Peyer's patch (tissue), 4 donors: ENCODE data around the gene IFT25. TPM values are rescaled to one million over a fixed set of nuclear protein-coding genes. Genes with fewer than 3 reads are reported as not detected.

Experiments used
- DNase-seq, 3 donors: peaks; one replicate each; pipeline ENCODE4 v3.0.0-alpha.2; 2017 to 2019
- H3K27ac ChIP-seq, 4 donors: fragments of 200-600 bp; sonication (generic); one replicate each; pipeline ENCODE4 v1.5.1; 2016 to 2019
- H3K27me3 ChIP-seq, 2 donors: fragments of 200-600 bp; sonication (generic); one replicate each; pipeline ENCODE4 v1.5.1; 2019
- H3K36me3 ChIP-seq, 3 donors: fragments of 200-600 bp; sonication (generic); one replicate each; pipeline ENCODE4 v1.5.1; 2016 to 2019
- H3K4me1 ChIP-seq, 4 donors: fragments of 200-600 bp; sonication (generic); one replicate each; pipeline ENCODE4 v1.5.1; 2016 to 2019
- H3K4me3 ChIP-seq, 4 donors: fragments of 200-600 bp; sonication (generic); 1 replicate in 3 of 4; 2 replicates in 1 of 4; pipeline ENCODE4 v1.5.1; 2016 to 2019; ENCODE audit warnings: mild to moderate bottlenecking in 1 of 4
- H3K9me3 ChIP-seq, 4 donors: fragments of 200-600 bp; sonication (generic); one replicate each; pipeline ENCODE4 v1.5.1; 2016 to 2019; ENCODE audit warnings: mild to moderate bottlenecking in 1 of 4
- CTCF ChIP-seq, 6 experiments: fragments of 450-650 bp in 4 of 6; fragments of 200-600 bp in 2 of 6; sonication (generic) in 1 of 6; IDR thresholded peaks; one replicate each; pipeline ENCODE4 v1.5.1; 2017 to 2019; ENCODE audit warnings: antibody characterized with exemption in 6 of 6, mild to moderate bottlenecking in 3 of 6, moderate library complexity in 1 of 6
- POLR2A ChIP-seq, 2 donors: fragments of 450-650 bp; IDR thresholded peaks; one replicate each; pipeline ENCODE4 v1.5.1; 2017; ENCODE audit warnings: antibody characterized with exemption in 2 of 2, mild to moderate bottlenecking in 2 of 2, moderate library complexity in 2 of 2
- total RNA-seq, 4 donors: library from RNA; depleted of rRNA; stranded (reverse); fragments of >200 nt; gene quantifications; one replicate each; pipeline ENCODE4 v1.1.0, GENCODE V29; 2016

The IFT25 gene
- total RNA-seq, 4 donors from 2014 or later, result 13.8 to 42.9 (median 27.1) TPM

GRCh38 chr1:53945183-53945432, 391 bp downstream of the IFT25 start:
- DNase-seq, result no peak
- Histone ChIP-seq H3K4me1 (peaks cover 4 to 22% (median 5%) of the 10 kb centered on the region in 4 donors), H3K27me3 (no peaks in the 10 kb centered on the region), H3K36me3 (no peaks in the 10 kb centered on the region), H3K9me3 (no peaks in the 10 kb centered on the region), H3K27ac (peak overlapping the region; percentile 78 to 97 (median 88)), H3K4me3 (peak overlapping the region; percentile 76 to 94 (median 82))
- TF ChIP-seq POLR2A (IDR thresholded peaks at IDR 0.05) (no peak), CTCF (IDR thresholded peaks at IDR 0.05) (no peak)

- Histone ChIP-seq H3K27ac (peak overlapping the region; percentile 78 to 97 (median 88)), H3K36me3 (no peaks in the 10 kb centered on the region), H3K4me1 (peaks cover 4 to 22% (median 5%) of the 10 kb centered on the region in 4 donors), H3K9me3 (no peaks in the 10 kb centered on the region), H3K4me3 (peak overlapping the region; percentile 76 to 94 (median 82)), H3K27me3 (no peaks in the 10 kb centered on the region)
- TF ChIP-seq POLR2A (IDR thresholded peaks at IDR 0.05), result no peak
- no peak for TF ChIP-seq CTCF (IDR thresholded peaks at IDR 0.05)
- no peak for DNase-seq
Observed at GRCh38 chr1:53944469-53945182, 873 bp downstream of the IFT25 start.

GRCh38 chr1:53943490-53944043, 1.9 kb downstream of the IFT25 start:
- no peak for DNase-seq
- H3K36me3 ChIP-seq, result no peaks in the 10 kb centered on the region
- no peaks in the 10 kb centered on the region for H3K9me3 ChIP-seq
- TF ChIP-seq CTCF (IDR thresholded peaks at IDR 0.05) (no peak), POLR2A (IDR thresholded peaks at IDR 0.05) (no peak)
- peaks cover 4 to 22% (median 5%) of the 10 kb centered on the region in 4 donors for H3K4me1 ChIP-seq
- no peaks in the 10 kb centered on the region for H3K27me3 ChIP-seq
- H3K27ac ChIP-seq, result no peak overlapping the region
- no peak overlapping the region for H3K4me3 ChIP-seq

GRCh38 chr1:53943090-53943489, 2.4 kb downstream of the IFT25 start:
- Histone ChIP-seq H3K27me3 (no peaks in the 10 kb centered on the region), H3K9me3 (no peaks in the 10 kb centered on the region), H3K4me1 (peaks cover 4 to 21% (median 5%) of the 10 kb centered on the region in 4 donors), H3K4me3 (no peak overlapping the region), H3K27ac (no peak overlapping the region), H3K36me3 (no peaks in the 10 kb centered on the region)
- no peak for DNase-seq
- TF ChIP-seq POLR2A (IDR thresholded peaks at IDR 0.05), result no peak
- TF ChIP-seq CTCF (IDR thresholded peaks at IDR 0.05), result no peak

- no peak overlapping the region for H3K27ac ChIP-seq
- DNase-seq, result no peak
- no peak overlapping the region for H3K4me3 ChIP-seq
- no peaks in the 10 kb centered on the region for H3K27me3 ChIP-seq
- TF ChIP-seq CTCF (IDR thresholded peaks at IDR 0.05) (no peak), POLR2A (IDR thresholded peaks at IDR 0.05) (no peak)
- no peaks in the 10 kb centered on the region for H3K36me3 ChIP-seq
- H3K4me1 ChIP-seq, result peaks cover 4 to 15% (median 5%) of the 10 kb centered on the region in 4 donors
- H3K9me3 ChIP-seq, result no peaks in the 10 kb centered on the region
Observed at GRCh38 chr1:53942127-53942957, 3.2 kb downstream of the IFT25 start.
